COLO668 (cell line): ENCODE results near the gene SLC16A12.

Experiments
- DNase-seq: peaks from one replicate; lab custom pipeline; 2025; ENCODE audit not compliant: unreplicated experiment; lab: John Stamatoyannopoulos, UW

The SLC16A12 gene

GRCh38 chr10:89515031-89515841, 20.2 kb downstream of the SLC16A12 start:
- no peak for DNase-seq

- DNase-seq: no peak
Observed at GRCh38 chr10:89513206-89513605, 22.2 kb downstream of the SLC16A12 start.

- no peak for DNase-seq
Observed at GRCh38 chr10:89505640-89506275, 29.6 kb downstream of the SLC16A12 start.

- no peak for DNase-seq
Observed at GRCh38 chr10:89504691-89505090, 30.7 kb downstream of the SLC16A12 start.

- DNase-seq: no peak
Observed at GRCh38 chr10:89503652-89504370, 31.6 kb downstream of the SLC16A12 start.

GRCh38 chr10:89503151-89503550, 32.2 kb downstream of the SLC16A12 start:
- DNase-seq: no peak

- DNase-seq: no peak
Observed at GRCh38 chr10:89502549-89502948, 32.8 kb downstream of the SLC16A12 start.

GRCh38 chr10:89494575-89494974, 40.8 kb downstream of the SLC16A12 start:
- DNase-seq: no peak

GRCh38 chr10:89494068-89494467, 41.3 kb downstream of the SLC16A12 start:
- no peak for DNase-seq

GRCh38 chr10:89491932-89492331, 43.5 kb downstream of the SLC16A12 start:
- DNase-seq: no peak

GRCh38 chr10:89490596-89491335, 44.6 kb downstream of the SLC16A12 start:
- no peak for DNase-seq

GRCh38 chr10:89482256-89482655, 53.1 kb downstream of the SLC16A12 start:
- no peak for DNase-seq

- DNase-seq: no peak
Observed at GRCh38 chr10:89481662-89482061, 53.7 kb downstream of the SLC16A12 start.

- DNase-seq: no peak
Observed at GRCh38 chr10:89479771-89480446, 55.5 kb downstream of the SLC16A12 start.

GRCh38 chr10:89478739-89479654, 56.4 kb downstream of the SLC16A12 start:
- no peak for DNase-seq

GRCh38 chr10:89478085-89478738, 57.2 kb downstream of the SLC16A12 start:
- DNase-seq: no peak

GRCh38 chr10:89476150-89476549, 59.2 kb downstream of the SLC16A12 start:
- no peak for DNase-seq

- DNase-seq: no peak
Observed at GRCh38 chr10:89475591-89475998, 59.8 kb downstream of the SLC16A12 start.

GRCh38 chr10:89475125-89475524, 60.3 kb downstream of the SLC16A12 start:
- DNase-seq: no peak
